MG63 (cell line): ENCODE results near the gene MAMDC4. TPM values are rescaled to one million over a fixed set of nuclear protein-coding genes. Genes with fewer than 3 reads are reported as not detected.

Source experiments
- DNase-seq: peaks from one replicate; pipeline ENCODE4 v3.0.0-alpha.2; 2020
- H3K27me3 ChIP-seq: fragments of 250-450 bp; sonication (Bioruptor Pico); 2 replicates; pipeline ENCODE4 v1.5.1; 2020; ENCODE audit warnings: mild to moderate bottlenecking, moderate library complexity
- H3K36me3 ChIP-seq: fragments of 250-450 bp; sonication (Bioruptor Pico); 2 replicates; pipeline ENCODE4 v1.5.1; 2020; ENCODE audit warnings: mild to moderate bottlenecking, moderate library complexity
- H3K4me3 ChIP-seq: fragments of 250-450 bp; sonication (Bioruptor Pico); 2 replicates; pipeline ENCODE4 v1.5.1; 2020; ENCODE audit warnings: mild to moderate bottlenecking, moderate library complexity
- H3K9me3 ChIP-seq: fragments of 250-450 bp; sonication (Bioruptor Pico); 2 replicates; pipeline ENCODE4 v1.5.1; 2020; ENCODE audit warnings: mild to moderate bottlenecking, moderate library complexity
- total RNA-seq: library from RNA; depleted of rRNA; stranded (reverse); fragments of >200 nt; shearing (Covaris generic); gene quantifications from 2 replicates; pipeline ENCODE4 v1.2.3, GENCODE V29; 2014; ENCODE audit warnings: low replicate concordance

MAMDC4 gene
- total RNA-seq, 1 experiment from 2014 or later: 0.63 TPM

- Histone ChIP-seq H3K4me3 (peak overlapping the region; percentile 94), H3K27me3 (no peaks in the 10 kb centered on the region), H3K36me3 (peaks cover 18% of the 10 kb centered on the region), H3K9me3 (no peaks in the 10 kb centered on the region)
- peak; percentile 41 for DNase-seq
Measured at GRCh38 chr9:136886610-136887597, 34.8 kb downstream of the MAMDC4 start.

- no peak for DNase-seq
Measured at GRCh38 chr9:136888454-136888853, 36.3 kb downstream of the MAMDC4 start.

GRCh38 chr9:136889858-136890257, 37.7 kb downstream of the MAMDC4 start:
- no peaks in the 10 kb centered on the region for H3K9me3 ChIP-seq
- H3K36me3 ChIP-seq: peaks cover 28% of the 10 kb centered on the region
- H3K4me3 ChIP-seq: no peak overlapping the region
- no peak for DNase-seq
- no peaks in the 10 kb centered on the region for H3K27me3 ChIP-seq

More at GRCh38 chr9:136888454-136888853, 36.3 kb downstream of the MAMDC4 start:
- Histone ChIP-seq H3K36me3 (peaks cover 28% of the 10 kb centered on the region), H3K27me3 (no peaks in the 10 kb centered on the region), H3K9me3 (no peaks in the 10 kb centered on the region), H3K4me3 (no peak overlapping the region)

GRCh38 chr9:136890661-136891060, 38.5 kb downstream of the MAMDC4 start:
- DNase-seq: no peak
- Histone ChIP-seq H3K9me3 (no peaks in the 10 kb centered on the region), H3K27me3 (no peaks in the 10 kb centered on the region), H3K4me3 (no peak overlapping the region), H3K36me3 (peaks cover 28% of the 10 kb centered on the region)

GRCh38 chr9:136896027-136896426, 43.9 kb downstream of the MAMDC4 start:
- H3K4me3 ChIP-seq: no peak overlapping the region
- H3K27me3 ChIP-seq: no peaks in the 10 kb centered on the region
- DNase-seq: no peak
- peaks cover 32% of the 10 kb centered on the region for H3K36me3 ChIP-seq
- H3K9me3 ChIP-seq: no peaks in the 10 kb centered on the region

- Histone ChIP-seq H3K4me3 (no peak overlapping the region), H3K36me3 (peaks cover 44% of the 10 kb centered on the region), H3K9me3 (no peaks in the 10 kb centered on the region), H3K27me3 (no peaks in the 10 kb centered on the region)
- DNase-seq: no peak
Measured at GRCh38 chr9:136898483-136899100, 46.4 kb downstream of the MAMDC4 start.

- Histone ChIP-seq H3K4me3 (no peak overlapping the region), H3K9me3 (no peaks in the 10 kb centered on the region), H3K36me3 (peaks cover 49% of the 10 kb centered on the region), H3K27me3 (no peaks in the 10 kb centered on the region)
- DNase-seq: no peak
Measured at GRCh38 chr9:136899196-136899595, 47.0 kb downstream of the MAMDC4 start.

- H3K36me3 ChIP-seq: peaks cover 53% of the 10 kb centered on the region
- DNase-seq: no peak
- no peaks in the 10 kb centered on the region for H3K9me3 ChIP-seq
- H3K27me3 ChIP-seq: no peaks in the 10 kb centered on the region
- no peak overlapping the region for H3K4me3 ChIP-seq
Measured at GRCh38 chr9:136900556-136900955, 48.4 kb downstream of the MAMDC4 start.

GRCh38 chr9:136900988-136901515, 48.9 kb downstream of the MAMDC4 start:
- no peak for DNase-seq
- no peaks in the 10 kb centered on the region for H3K9me3 ChIP-seq
- H3K27me3 ChIP-seq: no peaks in the 10 kb centered on the region
- peaks cover 58% of the 10 kb centered on the region for H3K36me3 ChIP-seq
- H3K4me3 ChIP-seq: no peak overlapping the region

- Histone ChIP-seq H3K9me3 (no peaks in the 10 kb centered on the region), H3K36me3 (peaks cover 63% of the 10 kb centered on the region), H3K27me3 (no peaks in the 10 kb centered on the region), H3K4me3 (no peak overlapping the region)
- peak; percentile 78 for DNase-seq
Measured at GRCh38 chr9:136901516-136902258, 49.5 kb downstream of the MAMDC4 start.

- DNase-seq: peak; percentile 77
- H3K9me3 ChIP-seq: no peaks in the 10 kb centered on the region
- H3K4me3 ChIP-seq: no peak overlapping the region
- H3K36me3 ChIP-seq: peaks cover 64% of the 10 kb centered on the region
- no peaks in the 10 kb centered on the region for H3K27me3 ChIP-seq
Measured at GRCh38 chr9:136902259-136902821, 50.2 kb downstream of the MAMDC4 start.

GRCh38 chr9:136903041-136903554, 51.0 kb downstream of the MAMDC4 start:
- Histone ChIP-seq H3K27me3 (no peaks in the 10 kb centered on the region), H3K9me3 (no peaks in the 10 kb centered on the region), H3K36me3 (peaks cover 71% of the 10 kb centered on the region), H3K4me3 (no peak overlapping the region)
- no peak for DNase-seq

- DNase-seq: no peak
- Histone ChIP-seq H3K4me3 (no peak overlapping the region), H3K27me3 (no peaks in the 10 kb centered on the region), H3K9me3 (no peaks in the 10 kb centered on the region), H3K36me3 (peaks cover 59% of the 10 kb centered on the region)
Measured at GRCh38 chr9:136906266-136906665, 54.1 kb downstream of the MAMDC4 start.

GRCh38 chr9:136907011-136907914, 55.1 kb downstream of the MAMDC4 start:
- peaks cover 49% of the 10 kb centered on the region for H3K36me3 ChIP-seq
- H3K9me3 ChIP-seq: no peaks in the 10 kb centered on the region
- no peaks in the 10 kb centered on the region for H3K27me3 ChIP-seq
- H3K4me3 ChIP-seq: no peak overlapping the region
- DNase-seq: no peak
